A549 (cell line): Measurements from ENCODE around the gene HIVEP3. TPM values are rescaled to one million over a fixed set of nuclear protein-coding genes. Genes with fewer than 3 reads are reported as not detected.

ENCODE experiments used
- ATAC-seq, 2 experiments: fragments of 200-7000 bp in 1 of 2; fragments of >200 bp in 1 of 2; cut with Nextera tagmentation in 1 of 2; cut with Tn5 transposase in 1 of 2; 3 replicates each; pipeline versions ENCODE4 v1.8.0 to v1.9.1; 2018 to 2020; ENCODE audit warnings: mild to moderate bottlenecking in 1 of 2, moderate library complexity in 1 of 2
- CTCF ChIA-PET: fragments of 300-600 bp; sonication (Branson Sonifier 250); formaldehyde crosslinking; extraction: SDS; loops from one replicate; lab custom pipeline; 2021; ENCODE audit warnings: antibody characterized with exemption, inconsistent platforms; lab: Yijun Ruan, JAX
- POLR2A ChIA-PET: fragments of 350-600 bp; formaldehyde crosslinking; extraction: SDS; loops from one replicate; lab custom pipeline; 2021; ENCODE audit warnings: antibody characterized with exemption, inconsistent platforms; lab: Yijun Ruan, JAX
- DNase-seq, 2 experiments: peaks; one replicate each; pipeline versions ENCODE4 v3.0.0 to v3.0.0-alpha.2; 2011 to 2016; ENCODE audit warnings: low read depth in 1 of 2, low spot score in 1 of 2
- FAIRE-seq: peaks from 2 replicates; lab custom pipeline; 2011; peaks lifted over from hg19 to GRCh38; lab: Jason Lieb, UNC
- H3K27ac ChIP-seq, 2 experiments: fragments of >200 bp; sonication (Bioruptor Twin); formaldehyde crosslinking; 3 replicates each; pipeline ENCODE4 v1.5.1; 2016 to 2017
- H3K4me1 ChIP-seq: fragments of >200 bp; sonication (Bioruptor Twin); formaldehyde crosslinking; 3 replicates; pipeline ENCODE4 v1.6.1; 2016
- H3K4me2 ChIP-seq: fragments of >200 bp; sonication (Bioruptor Twin); formaldehyde crosslinking; 3 replicates; pipeline ENCODE4 v1.6.1; 2016
- H3K4me3 ChIP-seq: fragments of >200 bp; sonication (Bioruptor Twin); formaldehyde crosslinking; 3 replicates; pipeline ENCODE4 v1.5.1; 2016
- H3K9me3 ChIP-seq: fragments of >200 bp; sonication (Bioruptor Twin); formaldehyde crosslinking; 3 replicates; pipeline ENCODE4 v1.6.1; 2016
- BHLHE40 ChIP-seq: IDR thresholded peaks from 2 replicates; pipeline ENCODE4 v1.6.1; 2012; ENCODE audit warnings: low read depth, low read length, inconsistent platforms
- EHMT2 ChIP-seq: fragments of 200-600 bp; sonication (generic); IDR thresholded peaks from 2 replicates; pipeline ENCODE4 v1.6.1; 2016; ENCODE audit warnings: antibody characterized with exemption, low read depth, mild to moderate bottlenecking, moderate library complexity
- FOSB ChIP-seq: fragments of 250-450 bp; sonication (Bioruptor Pico); IDR thresholded peaks from 2 replicates; pipeline ENCODE4 v1.5.0; 2020; ENCODE audit warnings: mild to moderate bottlenecking, moderate library complexity
- FOSL2 ChIP-seq, 2 experiments: fragments of 450-650 bp in 1 of 2; fragments of >200 bp in 1 of 2; sonication (Bioruptor Twin) in 1 of 2; formaldehyde crosslinking; IDR thresholded peaks; 2 replicates each; pipeline versions ENCODE4 v1.5.0 to v1.6.1; 2016 to 2020; ENCODE audit warnings: mild to moderate bottlenecking in 1 of 2, moderate library complexity in 1 of 2
- HDAC2 ChIP-seq: fragments of 200-600 bp; sonication (generic); IDR thresholded peaks from 2 replicates; pipeline ENCODE4 v1.6.1; 2016
- JUN ChIP-seq, 2 experiments: fragments of >200 bp; sonication (Bioruptor Twin); formaldehyde crosslinking; IDR thresholded peaks; 2 replicates in 1 of 2; 3 replicates in 1 of 2; pipeline ENCODE4 v1.6.1; 2016 to 2017
- MAX ChIP-seq: IDR thresholded peaks from 2 replicates; pipeline ENCODE4 v1.6.1; 2012
- MAZ ChIP-seq: fragments of 150-350 bp; IDR thresholded peaks from 2 replicates; pipeline ENCODE4 v1.6.1; 2014; ENCODE audit warnings: antibody characterized with exemption, low read depth, low read length, borderline replicate concordance
- PBX3 ChIP-seq: IDR thresholded peaks from 2 replicates; pipeline ENCODE4 v1.6.1; 2012
- POLR2AphosphoS2 ChIP-seq: conservative IDR thresholded peaks from 2 replicates; pipeline ENCODE4 v1.6.1; 2012; ENCODE audit warnings: low read length, improper control_type of control experiment, inconsistent platforms
- RFX5 ChIP-seq: fragments of 450-650 bp; IDR thresholded peaks from 2 replicates; pipeline ENCODE4 v1.7.1; 2014; ENCODE audit warnings: antibody characterized with exemption, mild to moderate bottlenecking, moderate library complexity
- TP53 ChIP-seq: fragments of 250-450 bp; sonication (Bioruptor Pico); IDR thresholded peaks from 2 replicates; pipeline ENCODE4 v1.5.0; 2021; ENCODE audit warnings: mild to moderate bottlenecking, moderate library complexity
- ZNF302 ChIP-seq: fragments of 250-450 bp; sonication (Bioruptor Pico); IDR thresholded peaks from 2 replicates; pipeline ENCODE4 v1.9.0; 2021; ENCODE audit warnings: inconsistent platforms, mild to moderate bottlenecking, moderate library complexity
- WGBS: methylation state at CpG from one replicate; pipeline ENCODE4 v1.1.6; 2017; ENCODE audit errors: missing lambda C conversion rate; 5-methylcytosine and 5-hydroxymethylcytosine counted together
- polyA plus RNA-seq, 4 experiments: library from polyadenylated mRNA; depleted of rRNA in 3 of 4; stranded (reverse); fragments of >200 nt; fragmentation: RNase III in 1 of 4; extraction: RNeasy Plus Mini Kit Qiagen cat#74134 plus additional on column Dnase treatment in 1 of 4; gene quantifications; 2 replicates in 3 of 4; 3 replicates in 1 of 4; pipeline ENCODE4 v1.2.3, GENCODE V29; 2011 to 2017
- TF ChIP-seq, protein P1 (sequence below): fragments of 200-600 bp; sonication (generic); IDR thresholded peaks from 2 replicates; pipeline ENCODE4 v1.6.1; 2016; ENCODE audit warnings: antibody characterized with exemption, mild to moderate bottlenecking, moderate library complexity
- TF ChIP-seq, protein P2 (sequence below): IDR thresholded peaks from 2 replicates; pipeline ENCODE4 v1.6.1; 2012; ENCODE audit warnings: low read depth, borderline replicate concordance

HIVEP3 gene
- polyA plus RNA-seq, 2 of the 4 experiments (the other 2 are of a cell fraction), result 1.5 to 2.0 TPM

DNA sequence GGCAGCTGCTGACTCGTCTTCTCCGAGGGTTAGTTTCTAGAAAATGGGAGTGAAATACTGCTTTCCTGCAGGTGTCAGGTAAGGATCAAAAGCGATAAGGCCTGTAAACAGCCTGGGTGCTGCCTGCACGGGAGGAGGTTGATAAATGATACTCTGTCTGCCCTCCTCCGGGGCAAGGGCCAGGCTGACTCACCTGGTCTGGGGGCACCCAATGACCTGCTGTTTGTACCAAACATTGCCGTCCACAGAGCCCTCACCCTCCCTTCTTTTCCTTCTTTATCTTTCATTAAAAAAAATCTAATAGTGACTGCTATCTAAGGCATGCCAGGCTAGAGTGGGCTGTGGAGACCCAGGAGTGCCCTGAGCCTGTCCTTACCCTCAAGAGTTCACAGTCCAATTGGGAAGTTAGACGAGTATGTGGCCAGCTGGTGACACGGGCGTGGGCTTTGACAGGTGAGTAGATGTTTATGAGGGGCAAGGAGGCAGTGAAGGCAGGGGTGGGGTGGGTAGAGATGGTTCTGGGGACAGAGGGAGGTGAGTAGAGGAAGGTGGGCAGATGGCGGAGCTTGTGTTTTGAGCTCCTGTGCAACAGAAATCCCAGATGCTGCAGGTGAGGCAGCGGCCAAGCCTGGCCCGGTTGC, 450.5 kb downstream of the HIVEP3 start:
- ATAC-seq, result no peak
- 69% methylated on average over 12 of the region's 12 CpGs for WGBS
- POLR2A ChIA-PET, result no interaction called here

GRCh38 chr1:41467673-41468072, 451.0 kb downstream of the HIVEP3 start:
- H3K27ac ChIP-seq, result no peak overlapping the region
- 52% methylated on average over 4 of the region's 4 CpGs for WGBS
- DNase-seq (no peak), FAIRE-seq (no peak), ATAC-seq (no peak)
- POLR2A ChIA-PET, result no interaction called here
- no peaks in the 10 kb centered on the region for H3K4me1 ChIP-seq
- TF ChIP-seq PBX3, result no peak
- TF ChIP-seq, protein P1, sequence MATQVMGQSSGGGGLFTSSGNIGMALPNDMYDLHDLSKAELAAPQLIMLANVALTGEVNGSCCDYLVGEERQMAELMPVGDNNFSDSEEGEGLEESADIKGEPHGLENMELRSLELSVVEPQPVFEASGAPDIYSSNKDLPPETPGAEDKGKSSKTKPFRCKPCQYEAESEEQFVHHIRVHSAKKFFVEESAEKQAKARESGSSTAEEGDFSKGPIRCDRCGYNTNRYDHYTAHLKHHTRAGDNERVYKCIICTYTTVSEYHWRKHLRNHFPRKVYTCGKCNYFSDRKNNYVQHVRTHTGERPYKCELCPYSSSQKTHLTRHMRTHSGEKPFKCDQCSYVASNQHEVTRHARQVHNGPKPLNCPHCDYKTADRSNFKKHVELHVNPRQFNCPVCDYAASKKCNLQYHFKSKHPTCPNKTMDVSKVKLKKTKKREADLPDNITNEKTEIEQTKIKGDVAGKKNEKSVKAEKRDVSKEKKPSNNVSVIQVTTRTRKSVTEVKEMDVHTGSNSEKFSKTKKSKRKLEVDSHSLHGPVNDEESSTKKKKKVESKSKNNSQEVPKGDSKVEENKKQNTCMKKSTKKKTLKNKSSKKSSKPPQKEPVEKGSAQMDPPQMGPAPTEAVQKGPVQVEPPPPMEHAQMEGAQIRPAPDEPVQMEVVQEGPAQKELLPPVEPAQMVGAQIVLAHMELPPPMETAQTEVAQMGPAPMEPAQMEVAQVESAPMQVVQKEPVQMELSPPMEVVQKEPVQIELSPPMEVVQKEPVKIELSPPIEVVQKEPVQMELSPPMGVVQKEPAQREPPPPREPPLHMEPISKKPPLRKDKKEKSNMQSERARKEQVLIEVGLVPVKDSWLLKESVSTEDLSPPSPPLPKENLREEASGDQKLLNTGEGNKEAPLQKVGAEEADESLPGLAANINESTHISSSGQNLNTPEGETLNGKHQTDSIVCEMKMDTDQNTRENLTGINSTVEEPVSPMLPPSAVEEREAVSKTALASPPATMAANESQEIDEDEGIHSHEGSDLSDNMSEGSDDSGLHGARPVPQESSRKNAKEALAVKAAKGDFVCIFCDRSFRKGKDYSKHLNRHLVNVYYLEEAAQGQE, result no peak
- CTCF ChIA-PET, result interaction anchor here (2.2 kb wide), 1 partner anchor 34 kb away, joined by 9 read pairs; no protein-coding TSS in a partner anchor
- H3K9me3 ChIP-seq, result no peaks in the 10 kb centered on the region
- no peak overlapping the region for H3K4me3 ChIP-seq
- no peak overlapping the region for H3K4me2 ChIP-seq

More for the DNA sequence above, 450.5 kb downstream of the HIVEP3 start:
- TF ChIP-seq FOSL2 (IDR thresholded peaks at IDR 0.05) (no peak), FOSL2 (CRISPR knock-in tag; IDR thresholded peaks at IDR 0.05) (no peak), TP53 (no peak)
- Histone ChIP-seq H3K4me2 (no peak overlapping the region), H3K27ac (no peak overlapping the region), H3K9me3 (no peaks in the 10 kb centered on the region), H3K4me1 (no peaks in the 10 kb centered on the region), H3K4me3 (no peak overlapping the region)
- CTCF ChIA-PET, result interaction anchor here (0.7 to 2.2 kb wide), 3 partner anchors 10 to 35 kb away, joined by 3 to 9 read pairs (median 3); partner anchors contain the start of gene EDN2
- FAIRE-seq, result no peak
- DNase-seq, result no peak

- Histone ChIP-seq H3K4me1 (no peaks in the 10 kb centered on the region), H3K4me2 (no peak overlapping the region), H3K27ac (no peak overlapping the region), H3K9me3 (no peaks in the 10 kb centered on the region), H3K4me3 (no peak overlapping the region)
- TF ChIP-seq MAZ (no peak), MAX (no peak), FOSL2 (IDR thresholded peaks at IDR 0.05) (no peak), FOSL2 (CRISPR knock-in tag; IDR thresholded peaks at IDR 0.05) (no peak), RFX5 (no peak)
- FAIRE-seq (no peak), DNase-seq (no peak), ATAC-seq (no peak)
- POLR2A ChIA-PET, result no interaction called here
- CTCF ChIA-PET, result interaction anchor here (1.0 to 2.2 kb wide), 2 partner anchors 26 to 33 kb away, joined by 3 to 9 read pairs; no protein-coding TSS in a partner anchor
- WGBS, result 100% methylated on average over 1 of the region's 5 CpGs
Measured at GRCh38 chr1:41466146-41466545, 452.6 kb downstream of the HIVEP3 start.

GRCh38 chr1:41465741-41466140, 453.0 kb downstream of the HIVEP3 start:
- POLR2A ChIA-PET, result no interaction called here
- ATAC-seq, result no peak
- FAIRE-seq, result no peak
- Histone ChIP-seq H3K9me3 (no peaks in the 10 kb centered on the region), H3K4me2 (no peak overlapping the region)
- TF ChIP-seq FOSB (CRISPR knock-in tag), result no peak
- TF ChIP-seq, protein P2, sequence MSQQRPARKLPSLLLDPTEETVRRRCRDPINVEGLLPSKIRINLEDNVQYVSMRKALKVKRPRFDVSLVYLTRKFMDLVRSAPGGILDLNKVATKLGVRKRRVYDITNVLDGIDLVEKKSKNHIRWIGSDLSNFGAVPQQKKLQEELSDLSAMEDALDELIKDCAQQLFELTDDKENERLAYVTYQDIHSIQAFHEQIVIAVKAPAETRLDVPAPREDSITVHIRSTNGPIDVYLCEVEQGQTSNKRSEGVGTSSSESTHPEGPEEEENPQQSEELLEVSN, result no peak
- TF ChIP-seq, protein P1, result no peak
- no peak for TF ChIP-seq BHLHE40
- TF ChIP-seq POLR2AphosphoS2, result no peak
- no peak for TF ChIP-seq MAZ
- TF ChIP-seq EHMT2, result no peak
- no peak for TF ChIP-seq ZNF302 (CRISPR knock-in tag)
- no peak for TF ChIP-seq JUN (IDR thresholded peaks at IDR 0.05)
- no peak for TF ChIP-seq HDAC2
- TF ChIP-seq, all 56 proteins: peak for 0
- Histone ChIP-seq H3K27ac (no peak overlapping the region), H3K4me1 (no peaks in the 10 kb centered on the region), H3K4me3 (no peak overlapping the region)
- no peak for DNase-seq
- CTCF ChIA-PET, result interaction anchor here (1.3 to 1.5 kb wide), 2 partner anchors 25 to 48 kb away, joined by 3 read pairs; no protein-coding TSS in a partner anchor
- 100% methylated on average over 1 of the region's 1 CpG for WGBS
